K562 (cell line): ENCODE measurements around the gene ZNF485. TPM values are rescaled to one million over a fixed set of nuclear protein-coding genes. Genes with fewer than 3 reads are reported as not detected.

Source experiments
- ATF7 ChIP-seq: fragments of 450-650 bp; IDR thresholded peaks from 2 replicates; pipeline ENCODE4 v1.7.1; 2014; ENCODE audit warnings: mild to moderate bottlenecking, moderate library complexity
- CBX2 ChIP-seq: fragments of 200-600 bp; sonication (generic); IDR thresholded peaks from one replicate; pipeline ENCODE4 v1.6.1; 2012; ENCODE audit warnings: mild to moderate bottlenecking, low read length, inconsistent platforms; ENCODE audit not compliant: insufficient read depth, poor library complexity, severe bottlenecking
- ETV6 ChIP-seq, 3 experiments: fragments of 150-350 bp in 1 of 3; sonication (generic) in 1 of 3; formaldehyde crosslinking in 1 of 3; IDR thresholded peaks; 2 replicates each; pipeline versions ENCODE4 v1.6.1 to v1.8.0; 2014 to 2022; ENCODE audit warnings: borderline replicate concordance in 2 of 3, low read depth in 2 of 3, antibody characterized with exemption in 1 of 3, low read length in 1 of 3, mild to moderate bottlenecking in 1 of 3, missing genetic modification reagents in 1 of 3
- FIP1L1 ChIP-seq: fragments of 200-400 bp; formaldehyde crosslinking; IDR thresholded peaks from 2 replicates; pipeline ENCODE4 v1.6.1; 2018; ENCODE audit warnings: mild to moderate bottlenecking, low read depth, low read length; ENCODE audit not compliant: poor library complexity, severe bottlenecking
- KDM2B ChIP-seq: fragments of 250-450 bp; sonication (Bioruptor Pico); IDR thresholded peaks from 2 replicates; pipeline ENCODE4 v1.8.0; 2021; ENCODE audit warnings: mild to moderate bottlenecking, moderate library complexity
- MTA1 ChIP-seq: fragments of 450-650 bp; IDR thresholded peaks from 2 replicates; pipeline ENCODE4 v1.6.1; 2017; ENCODE audit warnings: borderline replicate concordance
- PHF8 ChIP-seq: fragments of 200-600 bp; sonication (generic); IDR thresholded peaks from 2 replicates; pipeline ENCODE4 v1.6.1; 2012; ENCODE audit warnings: mixed run types, mild to moderate bottlenecking, inconsistent platforms, low read length, moderate library complexity, borderline replicate concordance
- SPI1 ChIP-seq: IDR thresholded peaks from 2 replicates; pipeline ENCODE4 v1.6.1; 2011; ENCODE audit warnings: low read depth, low read length, control low read depth, borderline replicate concordance
- TCF7 ChIP-seq: sonication (generic); IDR thresholded peaks from 2 replicates; pipeline ENCODE4 v1.6.1; 2016; ENCODE audit warnings: antibody characterized with exemption, borderline replicate concordance
- XRCC4 ChIP-seq: IDR thresholded peaks from one replicate; pipeline ENCODE4 v1.6.1; 2011; ENCODE audit not compliant: insufficient read depth, insufficient read length; ENCODE audit errors: extremely low read depth
- ZNF3 ChIP-seq: fragments of 250-450 bp; sonication (Bioruptor Pico); IDR thresholded peaks from 2 replicates; pipeline ENCODE4 v1.5.0; 2021; ENCODE audit warnings: mild to moderate bottlenecking, moderate library complexity
- ZNF766 ChIP-seq: fragments of 200-800 bp; sonication (Bioruptor generic); conservative IDR thresholded peaks from 2 replicates; pipeline ENCODE4 v1.6.1; 2016; ENCODE audit warnings: missing genetic modification characterization, missing compliant biosample characterization
- ZNF830 ChIP-seq: fragments of 250-450 bp; sonication (Bioruptor Pico); IDR thresholded peaks from 2 replicates; pipeline ENCODE4 v1.5.0; 2021; ENCODE audit warnings: mild to moderate bottlenecking
- polyA plus RNA-seq, 8 experiments: library from polyadenylated mRNA; depleted of rRNA in 4 of 8; stranded (reverse) in 5 of 8; unstranded in 3 of 8; fragments of >200 nt; fragmentation: Nextera tagmentation in 2 of 8; fragmentation: Illumina TruSeq in 1 of 8; extraction: Ambion mirVana in 2 of 8; extraction: Trizol in 1 of 8; gene quantifications; 2 replicates each; pipeline versions ENCODE4 v1.2.1 to v1.2.3, GENCODE V29; 2011 to 2014; ENCODE audit warnings: inconsistent platforms in 1 of 8, missing spikeins in 1 of 8
- total RNA-seq, 7 experiments: library from RNA; depleted of rRNA in 6 of 7; stranded (reverse); fragments of >200 nt in 6 of 7; fragmentation: Illumina TruSeq in 2 of 7; extraction: Trizol in 2 of 7; gene quantifications; 2 replicates each; pipeline versions ENCODE4 v1.2.1 to v1.2.3, GENCODE V29; 2011 to 2021; ENCODE audit warnings: low replicate concordance in 1 of 7
- TF ChIP-seq, protein P1 (sequence below): IDR thresholded peaks from 3 replicates; pipeline ENCODE4 v1.6.1; 2011; ENCODE audit warnings: borderline replicate concordance, mild to moderate bottlenecking, moderate library complexity; ENCODE audit not compliant: insufficient read length; ENCODE audit errors: extremely low read depth
- TF ChIP-seq, protein P2 (sequence below): fragments of 450-650 bp; IDR thresholded peaks from 2 replicates; pipeline ENCODE4 v1.6.1; 2016; ENCODE audit warnings: antibody characterized with exemption
- TF ChIP-seq, protein P3 (sequence below): fragments of 450-650 bp; formaldehyde crosslinking; conservative IDR thresholded peaks from 2 replicates; pipeline ENCODE4 v1.4.0; 2022; ENCODE audit warnings: mild to moderate bottlenecking, missing genetic modification characterization

ZNF485 gene
- total and polyA plus RNA-seq, 9 of the 15 experiments (the other 6 are each of a cell fraction or from before 2014, with no cell fraction given), result 8.0 to 18.7 (median 11.9) TPM

DNA sequence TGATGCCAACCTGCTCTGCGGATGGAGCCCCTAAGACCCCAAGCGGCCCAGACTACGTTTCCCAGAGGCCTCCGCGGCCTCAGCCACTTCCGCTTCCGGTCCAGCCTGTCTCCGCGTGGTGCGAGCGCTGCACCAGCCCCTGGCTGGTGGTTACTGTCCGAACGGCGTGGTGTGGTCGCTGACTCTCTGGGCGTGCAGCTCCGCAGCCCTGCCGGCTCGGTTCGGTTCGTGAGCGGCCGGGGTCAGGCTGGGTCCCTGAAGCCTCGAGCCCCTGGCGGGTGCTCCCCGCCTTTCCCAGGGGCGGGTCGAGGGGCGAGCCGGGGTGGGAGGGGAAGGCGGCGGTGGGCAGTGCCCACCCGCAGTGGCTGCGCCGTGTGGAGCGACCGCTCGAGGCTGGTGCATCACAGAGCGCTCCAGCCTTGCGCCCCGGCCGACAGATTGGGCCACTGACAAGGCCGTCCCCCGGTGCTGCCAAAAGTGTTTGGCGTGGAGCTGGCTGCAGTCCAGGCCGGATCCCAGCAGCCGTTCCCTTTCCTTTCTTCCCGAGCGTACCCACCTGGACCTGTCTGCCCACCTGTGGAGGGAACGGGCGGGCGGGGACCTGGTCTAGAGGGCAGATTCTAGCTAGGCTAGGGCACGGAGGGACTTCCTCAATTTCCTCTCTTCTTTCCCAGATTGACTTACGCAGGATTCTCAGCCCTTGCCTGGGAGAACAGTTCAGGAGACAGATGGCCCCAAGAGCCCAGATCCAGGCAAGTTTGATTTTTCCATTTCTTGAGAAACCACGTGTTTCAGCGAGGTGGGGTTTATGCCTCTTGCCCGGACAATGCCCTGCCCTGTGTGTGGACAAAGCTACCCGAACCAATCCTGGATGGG, at the start of gene ZNF485 (continued):
- TF ChIP-seq ZNF830 (CRISPR knock-in tag) (no peak), KDM2B (CRISPR knock-in tag) (no peak), ATF7 (peak; percentile 25; the same call in 1 of the 2 replicates), XRCC4 (no peak), TCF7 (no peak), ZNF3 (CRISPR knock-in tag) (no peak), ETV6 (IDR thresholded peaks at IDR 0.05; ENCODE audit: borderline replicate concordance in 1 of 2, low read depth in 2 of 2, low read length in 1 of 2) (no peak), ETV6 (CRISPR knock-in tag; IDR thresholded peaks at IDR 0.05; ENCODE audit: borderline replicate concordance) (no peak), FIP1L1 (peak; percentile 85), MTA1 (no peak), PHF8 (peak; percentile 84; the same call in 1 of the 2 replicates), ZNF766 (no peak), SPI1 (peak; percentile 96), CBX2 (no peak)
- TF ChIP-seq, protein P1, sequence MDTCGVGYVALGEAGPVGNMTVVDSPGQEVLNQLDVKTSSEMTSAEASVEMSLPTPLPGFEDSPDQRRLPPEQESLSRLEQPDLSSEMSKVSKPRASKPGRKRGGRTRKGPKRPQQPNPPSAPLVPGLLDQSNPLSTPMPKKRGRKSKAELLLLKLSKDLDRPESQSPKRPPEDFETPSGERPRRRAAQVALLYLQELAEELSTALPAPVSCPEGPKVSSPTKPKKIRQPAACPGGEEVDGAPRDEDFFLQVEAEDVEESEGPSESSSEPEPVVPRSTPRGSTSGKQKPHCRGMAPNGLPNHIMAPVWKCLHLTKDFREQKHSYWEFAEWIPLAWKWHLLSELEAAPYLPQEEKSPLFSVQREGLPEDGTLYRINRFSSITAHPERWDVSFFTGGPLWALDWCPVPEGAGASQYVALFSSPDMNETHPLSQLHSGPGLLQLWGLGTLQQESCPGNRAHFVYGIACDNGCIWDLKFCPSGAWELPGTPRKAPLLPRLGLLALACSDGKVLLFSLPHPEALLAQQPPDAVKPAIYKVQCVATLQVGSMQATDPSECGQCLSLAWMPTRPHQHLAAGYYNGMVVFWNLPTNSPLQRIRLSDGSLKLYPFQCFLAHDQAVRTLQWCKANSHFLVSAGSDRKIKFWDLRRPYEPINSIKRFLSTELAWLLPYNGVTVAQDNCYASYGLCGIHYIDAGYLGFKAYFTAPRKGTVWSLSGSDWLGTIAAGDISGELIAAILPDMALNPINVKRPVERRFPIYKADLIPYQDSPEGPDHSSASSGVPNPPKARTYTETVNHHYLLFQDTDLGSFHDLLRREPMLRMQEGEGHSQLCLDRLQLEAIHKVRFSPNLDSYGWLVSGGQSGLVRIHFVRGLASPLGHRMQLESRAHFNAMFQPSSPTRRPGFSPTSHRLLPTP, result no peak
- TF ChIP-seq, protein P2, sequence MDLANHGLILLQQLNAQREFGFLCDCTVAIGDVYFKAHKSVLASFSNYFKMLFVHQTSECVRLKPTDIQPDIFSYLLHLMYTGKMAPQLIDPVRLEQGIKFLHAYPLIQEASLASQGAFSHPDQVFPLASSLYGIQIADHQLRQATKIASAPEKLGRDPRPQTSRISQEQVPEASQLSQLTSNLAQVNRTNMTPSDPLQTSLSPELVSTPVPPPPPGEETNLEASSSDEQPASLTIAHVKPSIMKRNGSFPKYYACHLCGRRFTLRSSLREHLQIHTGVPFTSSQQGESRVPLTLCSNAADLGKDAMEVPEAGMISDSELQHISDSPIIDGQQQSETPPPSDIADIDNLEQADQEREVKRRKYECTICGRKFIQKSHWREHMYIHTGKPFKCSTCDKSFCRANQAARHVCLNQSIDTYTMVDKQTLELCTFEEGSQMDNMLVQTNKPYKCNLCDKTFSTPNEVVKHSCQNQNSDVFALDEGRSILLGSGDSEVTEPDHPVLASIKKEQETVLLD, result no peak
- TF ChIP-seq, protein P3, sequence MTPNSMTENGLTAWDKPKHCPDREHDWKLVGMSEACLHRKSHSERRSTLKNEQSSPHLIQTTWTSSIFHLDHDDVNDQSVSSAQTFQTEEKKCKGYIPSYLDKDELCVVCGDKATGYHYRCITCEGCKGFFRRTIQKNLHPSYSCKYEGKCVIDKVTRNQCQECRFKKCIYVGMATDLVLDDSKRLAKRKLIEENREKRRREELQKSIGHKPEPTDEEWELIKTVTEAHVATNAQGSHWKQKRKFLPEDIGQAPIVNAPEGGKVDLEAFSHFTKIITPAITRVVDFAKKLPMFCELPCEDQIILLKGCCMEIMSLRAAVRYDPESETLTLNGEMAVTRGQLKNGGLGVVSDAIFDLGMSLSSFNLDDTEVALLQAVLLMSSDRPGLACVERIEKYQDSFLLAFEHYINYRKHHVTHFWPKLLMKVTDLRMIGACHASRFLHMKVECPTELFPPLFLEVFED, result no peak
